Peyer's patch (tissue), 4 donors: ENCODE data around the gene SLN. TPM values are rescaled to one million over a fixed set of nuclear protein-coding genes. Genes with fewer than 3 reads are reported as not detected.

Experiments used
- DNase-seq, 3 donors: peaks; one replicate each; pipeline ENCODE4 v3.0.0-alpha.2; 2017 to 2019
- H3K27ac ChIP-seq, 4 donors: fragments of 200-600 bp; sonication (generic); one replicate each; pipeline ENCODE4 v1.5.1; 2016 to 2019
- H3K27me3 ChIP-seq, 2 donors: fragments of 200-600 bp; sonication (generic); one replicate each; pipeline ENCODE4 v1.5.1; 2019
- H3K36me3 ChIP-seq, 3 donors: fragments of 200-600 bp; sonication (generic); one replicate each; pipeline ENCODE4 v1.5.1; 2016 to 2019
- H3K4me1 ChIP-seq, 4 donors: fragments of 200-600 bp; sonication (generic); one replicate each; pipeline ENCODE4 v1.5.1; 2016 to 2019
- H3K4me3 ChIP-seq, 4 donors: fragments of 200-600 bp; sonication (generic); 1 replicate in 3 of 4; 2 replicates in 1 of 4; pipeline ENCODE4 v1.5.1; 2016 to 2019; ENCODE audit warnings: mild to moderate bottlenecking in 1 of 4
- H3K9me3 ChIP-seq, 4 donors: fragments of 200-600 bp; sonication (generic); one replicate each; pipeline ENCODE4 v1.5.1; 2016 to 2019; ENCODE audit warnings: mild to moderate bottlenecking in 1 of 4
- CTCF ChIP-seq, 6 experiments: fragments of 450-650 bp in 4 of 6; fragments of 200-600 bp in 2 of 6; sonication (generic) in 1 of 6; IDR thresholded peaks; one replicate each; pipeline ENCODE4 v1.5.1; 2017 to 2019; ENCODE audit warnings: antibody characterized with exemption in 6 of 6, mild to moderate bottlenecking in 3 of 6, moderate library complexity in 1 of 6
- POLR2A ChIP-seq, 2 donors: fragments of 450-650 bp; IDR thresholded peaks; one replicate each; pipeline ENCODE4 v1.5.1; 2017; ENCODE audit warnings: antibody characterized with exemption in 2 of 2, mild to moderate bottlenecking in 2 of 2, moderate library complexity in 2 of 2
- total RNA-seq, 4 donors: library from RNA; depleted of rRNA; stranded (reverse); fragments of >200 nt; gene quantifications; one replicate each; pipeline ENCODE4 v1.1.0, GENCODE V29; 2016

The SLN gene
- total RNA-seq, 4 donors from 2014 or later: not detected

DNA sequence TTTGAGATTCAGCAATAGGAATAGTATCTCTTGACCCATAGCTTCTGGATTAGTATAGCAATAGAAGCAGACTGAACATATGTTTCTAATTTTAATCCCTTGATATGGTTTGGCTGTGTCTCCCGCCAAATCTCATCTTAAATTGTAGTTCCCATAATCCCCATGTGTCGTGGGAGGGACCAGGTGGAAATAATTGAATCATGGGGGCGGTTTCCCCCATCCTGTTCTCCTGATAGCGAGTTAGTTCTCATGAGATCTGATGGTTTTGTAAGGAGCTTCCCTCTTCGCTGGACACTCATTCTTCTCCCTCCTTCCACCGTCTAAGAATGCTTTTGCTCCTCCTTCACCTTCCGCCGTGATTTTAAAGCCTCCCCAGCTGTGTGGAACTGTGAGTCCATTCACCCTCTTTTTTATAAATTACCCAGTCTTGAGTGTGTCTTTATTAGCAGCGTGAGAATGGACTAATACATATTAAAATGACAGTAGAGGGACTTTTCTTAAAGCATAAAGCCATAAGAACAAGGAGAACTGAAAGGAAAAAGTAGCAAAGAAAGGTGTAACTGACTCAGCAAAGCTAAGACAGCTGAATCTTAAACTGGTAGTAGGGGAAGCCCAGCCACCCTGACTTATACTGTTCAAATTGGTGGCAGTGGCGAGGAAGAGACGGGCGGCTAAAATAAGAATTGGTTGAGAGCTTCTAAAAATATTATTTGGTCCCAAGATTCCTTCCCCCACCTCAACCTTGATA is 20.3 kb upstream of the SLN start:
- Histone ChIP-seq H3K4me1 (no peaks in the 10 kb centered on the region), H3K4me3 (no peak overlapping the region)
- DNase-seq: no peak

GRCh38 chr11:107722662-107723061 is 10.8 kb upstream of the SLN start:
- no peaks in the 10 kb centered on the region for H3K27me3 ChIP-seq
- no peak overlapping the region for H3K27ac ChIP-seq
- no peak overlapping the region for H3K4me3 ChIP-seq
- no peaks in the 10 kb centered on the region for H3K36me3 ChIP-seq
- TF ChIP-seq POLR2A (IDR thresholded peaks at IDR 0.05) (no peak), CTCF (IDR thresholded peaks at IDR 0.05) (no peak)
- no peaks in the 10 kb centered on the region for H3K4me1 ChIP-seq
- DNase-seq: no peak
- H3K9me3 ChIP-seq: no peaks in the 10 kb centered on the region

More for the DNA sequence above, 20.3 kb upstream of the SLN start:
- no peaks in the 10 kb centered on the region for H3K9me3 ChIP-seq
- TF ChIP-seq CTCF (IDR thresholded peaks at IDR 0.05) (no peak), POLR2A (IDR thresholded peaks at IDR 0.05) (no peak)
- no peaks in the 10 kb centered on the region for H3K27me3 ChIP-seq
- H3K36me3 ChIP-seq: no peaks in the 10 kb centered on the region
- H3K27ac ChIP-seq: no peak overlapping the region

GRCh38 chr11:107721207-107721606 is 9.4 kb upstream of the SLN start:
- no peaks in the 10 kb centered on the region for H3K9me3 ChIP-seq

GRCh38 chr11:107720303-107720774 is 8.5 kb upstream of the SLN start:
- no peaks in the 10 kb centered on the region for H3K27me3 ChIP-seq
- TF ChIP-seq CTCF (IDR thresholded peaks at IDR 0.05): no peak
- TF ChIP-seq POLR2A (IDR thresholded peaks at IDR 0.05): no peak
- H3K4me1 ChIP-seq: no peaks in the 10 kb centered on the region
- H3K9me3 ChIP-seq: no peaks in the 10 kb centered on the region
- no peaks in the 10 kb centered on the region for H3K36me3 ChIP-seq
- no peak overlapping the region for H3K27ac ChIP-seq
- DNase-seq: no peak
- no peak overlapping the region for H3K4me3 ChIP-seq

More at GRCh38 chr11:107721207-107721606, 9.4 kb upstream of the SLN start:
- no peak overlapping the region for H3K27ac ChIP-seq
- no peak for DNase-seq
- no peak overlapping the region for H3K4me3 ChIP-seq
- no peaks in the 10 kb centered on the region for H3K36me3 ChIP-seq
- no peaks in the 10 kb centered on the region for H3K4me1 ChIP-seq
- no peaks in the 10 kb centered on the region for H3K27me3 ChIP-seq
- TF ChIP-seq CTCF (IDR thresholded peaks at IDR 0.05) (no peak), POLR2A (IDR thresholded peaks at IDR 0.05) (no peak)

- Histone ChIP-seq H3K27ac (no peak overlapping the region), H3K36me3 (no peaks in the 10 kb centered on the region), H3K4me3 (no peak overlapping the region), H3K9me3 (no peaks in the 10 kb centered on the region), H3K4me1 (no peaks in the 10 kb centered on the region), H3K27me3 (no peaks in the 10 kb centered on the region)
- no peak for DNase-seq
- no peak for TF ChIP-seq CTCF (IDR thresholded peaks at IDR 0.05)
- no peak for TF ChIP-seq POLR2A (IDR thresholded peaks at IDR 0.05)
Observed at GRCh38 chr11:107719557-107720302, 7.9 kb upstream of the SLN start.
